GM19372 (cell line): Measurements from ENCODE around the gene ZNF783.
A peak's percentile ranks its signal among the peaks of the same experiment; 100 is the strongest.
"Not testable (repeated sequence)": the region's sequence is repeated elsewhere in the genome, so short reads cannot be mapped to it uniquely, and the experiment has no call there.

Experiments used
- ATAC-seq: cut with Tn5 transposase; IDR thresholded peaks from one replicate; pipeline ENCODE4 v1.9.1; 2021; ENCODE audit warnings: mild to moderate bottlenecking, low read depth, moderate library complexity; ENCODE audit not compliant: unreplicated experiment

ZNF783 gene

DNA sequence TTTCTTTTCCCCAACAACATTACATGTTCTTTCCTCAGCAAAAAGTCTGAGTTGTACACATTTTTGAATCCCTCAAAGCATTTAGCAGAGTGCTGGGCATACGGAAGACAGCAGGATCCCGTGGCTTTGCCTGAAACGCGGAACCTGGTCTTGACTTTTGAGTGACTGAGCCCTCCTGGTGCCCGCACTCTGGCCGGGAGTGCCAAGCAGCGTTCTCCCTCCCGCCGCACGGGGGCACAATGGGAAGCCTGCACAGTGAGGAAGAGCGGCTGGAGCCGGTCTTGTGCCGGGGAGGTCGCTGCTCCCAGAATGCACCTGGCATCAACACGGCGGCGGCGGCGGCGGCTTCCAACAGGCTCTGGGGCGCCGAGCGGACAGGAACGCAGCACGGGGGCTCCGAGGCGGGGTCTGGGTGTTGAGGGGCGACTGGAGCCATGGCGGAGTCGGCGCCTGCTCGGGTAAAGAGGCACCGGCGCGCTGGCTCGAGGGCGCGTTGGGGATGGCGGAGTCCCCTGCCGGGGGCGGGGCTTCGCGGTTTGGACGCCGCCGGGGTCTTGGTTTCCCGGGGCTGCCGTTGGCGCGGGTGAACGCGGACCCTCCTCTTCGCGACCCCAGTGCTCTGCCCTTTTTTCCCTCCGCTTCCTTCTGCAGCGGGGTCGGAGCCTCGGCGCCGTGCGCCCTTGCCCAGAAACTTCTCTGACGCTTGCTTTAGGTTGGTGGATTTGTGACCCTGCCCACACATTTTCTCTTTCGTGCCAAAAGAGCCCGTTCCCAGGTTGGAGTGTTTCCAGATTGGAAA, 22.5 kb upstream of the ZNF783 start, which contains the start of gene ZNF212:
ZNF212 (plus strand) TSS at position 307 of the 799 bp plus-strand sequence; CDS start at position 435, 128 bp downstream.
- ATAC-seq, result peak; percentile 98

DNA sequence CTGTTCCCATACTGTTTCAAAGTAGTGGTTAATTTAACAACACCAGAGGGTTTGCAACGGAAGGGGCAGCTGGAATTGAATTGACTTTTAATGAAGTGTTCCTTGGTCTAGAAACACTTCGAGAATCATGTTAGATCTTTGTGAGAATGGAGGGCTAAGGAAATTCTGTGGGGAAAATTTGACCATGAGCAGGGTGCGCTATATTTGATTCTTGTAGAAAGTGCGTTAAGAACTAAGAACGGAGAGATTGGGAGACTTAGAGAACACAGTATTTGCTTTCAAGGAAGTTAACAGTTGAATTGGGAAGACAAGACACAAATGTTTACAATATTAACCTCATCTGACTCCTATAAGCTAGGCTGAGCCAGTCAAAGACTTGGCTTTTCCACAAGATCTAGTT, 21.4 kb upstream of the ZNF783 start:
- ATAC-seq, result no peak

DNA sequence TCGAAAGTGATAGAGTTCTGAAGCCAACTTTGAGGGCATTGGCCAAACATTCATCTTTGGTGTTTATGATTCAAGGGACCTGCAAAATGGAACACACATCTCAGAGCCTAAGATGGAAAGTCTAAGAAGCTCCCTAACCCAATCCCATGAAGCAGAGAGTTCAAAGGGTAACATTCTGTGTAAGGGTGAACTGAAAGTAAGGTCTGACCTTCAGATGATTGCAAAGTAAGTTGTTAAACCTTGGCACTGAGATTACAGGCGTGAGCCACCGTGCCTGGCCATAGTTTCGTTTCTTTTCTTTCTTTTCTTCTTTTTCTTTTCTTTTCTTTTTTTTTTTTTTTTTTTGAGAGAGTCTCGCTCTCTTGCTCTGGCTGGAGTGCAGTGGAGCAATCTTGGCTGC, 20.3 kb upstream of the ZNF783 start:
- no peak for ATAC-seq

DNA sequence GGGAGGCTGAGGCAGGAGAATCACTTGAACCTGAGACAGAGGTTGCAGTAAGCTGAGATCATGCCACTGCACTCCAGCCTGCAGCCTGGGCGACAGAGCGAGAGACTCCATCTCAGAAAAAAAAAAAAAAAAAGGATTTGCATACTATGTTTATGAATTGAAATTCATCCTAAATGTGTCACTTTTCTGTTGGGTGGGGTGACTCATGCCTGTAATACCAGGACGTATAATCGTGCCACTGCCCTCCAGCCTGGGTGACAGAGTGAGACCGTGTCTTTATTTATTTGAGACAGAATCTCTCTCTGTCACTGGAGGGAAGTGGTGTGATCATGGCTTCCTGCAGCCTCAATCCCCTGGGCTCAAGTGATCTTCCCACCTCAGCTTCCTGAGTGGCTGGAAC, 16.8 kb upstream of the ZNF783 start:
- ATAC-seq, result no peak

DNA sequence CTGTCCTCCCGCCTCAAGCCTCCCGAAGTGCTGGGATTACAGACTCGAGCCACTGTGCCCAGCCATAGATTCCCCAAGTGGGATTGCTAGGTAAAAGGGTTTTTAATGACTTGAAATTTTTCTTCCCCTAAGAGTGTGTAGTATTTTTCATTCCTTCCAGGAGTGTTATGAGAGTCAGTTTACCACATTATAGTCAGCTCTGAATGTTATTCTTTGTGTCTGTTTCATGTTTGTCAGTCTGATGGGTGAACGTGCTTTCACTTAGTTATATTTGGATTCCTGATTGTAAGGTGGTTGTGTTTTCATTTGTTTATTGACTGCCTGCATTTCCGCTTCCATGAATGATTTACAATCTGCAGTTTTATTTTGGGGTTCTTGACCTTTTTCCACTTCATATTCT, 16.3 kb upstream of the ZNF783 start:
- no peak for ATAC-seq

DNA sequence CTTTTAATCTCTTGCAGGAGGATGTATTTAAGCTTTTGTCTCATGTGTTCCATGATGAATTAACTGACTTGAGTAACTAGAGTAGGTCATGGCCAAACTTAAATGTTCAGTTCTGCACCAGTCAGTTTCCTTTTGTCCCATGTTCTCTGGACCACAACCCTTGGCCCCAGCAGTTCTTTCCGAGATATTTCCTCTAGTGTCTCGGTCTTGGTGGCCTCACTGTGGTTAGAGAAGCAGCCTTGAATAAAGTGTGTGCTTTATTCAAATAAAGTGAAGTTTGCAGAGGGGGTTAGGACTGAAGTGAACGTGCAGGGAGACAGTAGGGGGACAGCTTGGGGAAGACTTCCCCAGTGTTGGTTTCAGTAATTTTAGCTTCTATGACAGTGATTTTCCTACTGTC, 13.2 kb upstream of the ZNF783 start:
- ATAC-seq, result no peak

DNA sequence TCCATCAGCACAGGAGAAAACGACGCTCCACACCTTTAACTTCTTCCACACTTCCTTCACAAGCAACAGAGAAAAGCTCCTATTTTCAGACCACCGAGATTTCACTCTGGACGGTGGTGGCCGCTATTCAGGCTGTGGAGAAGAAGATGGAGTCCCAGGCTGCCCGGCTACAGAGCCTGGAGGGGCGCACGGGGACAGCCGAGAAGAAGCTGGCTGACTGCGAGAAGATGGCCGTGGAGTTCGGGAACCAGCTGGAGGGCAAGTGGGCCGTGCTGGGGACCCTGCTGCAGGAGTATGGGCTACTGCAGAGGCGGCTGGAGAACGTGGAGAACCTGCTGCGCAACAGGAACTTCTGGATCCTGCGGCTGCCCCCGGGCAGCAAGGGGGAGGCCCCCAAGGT, 11.8 kb upstream of the ZNF783 start:
- not testable (repeated sequence) for ATAC-seq

DNA sequence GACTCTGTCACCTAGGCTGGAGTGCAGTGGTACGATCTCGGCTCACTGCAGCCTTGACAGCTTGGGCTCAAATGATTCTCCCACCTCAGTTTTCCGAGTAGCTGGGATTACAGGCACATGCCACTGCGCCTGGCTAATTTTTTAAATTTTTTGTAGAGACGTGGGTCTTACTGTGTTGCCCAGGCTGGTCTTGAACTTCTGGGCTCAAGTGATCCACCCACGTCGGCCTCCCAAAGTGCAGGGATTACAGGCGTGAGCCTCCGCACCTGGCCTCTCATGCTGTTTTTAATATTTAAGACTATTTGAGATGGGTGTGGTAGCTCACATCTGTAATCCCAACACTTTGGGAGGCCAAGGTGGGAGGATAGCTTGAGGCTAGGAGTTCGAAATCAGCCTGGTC, 10.5 kb upstream of the ZNF783 start:
- ATAC-seq, result not testable (repeated sequence)

DNA sequence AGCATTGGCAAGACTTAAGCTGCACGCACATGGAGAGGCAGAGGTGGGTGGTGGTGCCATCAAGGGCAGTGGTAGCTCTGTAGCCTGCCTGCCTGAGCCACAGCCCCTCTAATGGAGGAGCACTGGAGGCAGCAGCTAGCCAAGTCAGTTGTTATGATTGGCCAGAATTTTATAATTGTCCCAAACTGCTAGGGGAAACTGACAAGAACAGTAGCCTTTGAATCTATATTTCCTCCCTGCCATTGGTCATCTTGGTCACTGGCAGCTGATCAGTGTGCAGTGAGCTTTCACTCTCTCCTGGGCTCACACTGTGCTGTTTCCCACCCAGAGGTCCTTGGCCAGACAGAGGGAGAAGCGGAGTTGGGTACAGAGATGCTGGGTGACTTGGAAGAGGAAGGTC, 9.6 kb upstream of the ZNF783 start:
- no peak for ATAC-seq

DNA sequence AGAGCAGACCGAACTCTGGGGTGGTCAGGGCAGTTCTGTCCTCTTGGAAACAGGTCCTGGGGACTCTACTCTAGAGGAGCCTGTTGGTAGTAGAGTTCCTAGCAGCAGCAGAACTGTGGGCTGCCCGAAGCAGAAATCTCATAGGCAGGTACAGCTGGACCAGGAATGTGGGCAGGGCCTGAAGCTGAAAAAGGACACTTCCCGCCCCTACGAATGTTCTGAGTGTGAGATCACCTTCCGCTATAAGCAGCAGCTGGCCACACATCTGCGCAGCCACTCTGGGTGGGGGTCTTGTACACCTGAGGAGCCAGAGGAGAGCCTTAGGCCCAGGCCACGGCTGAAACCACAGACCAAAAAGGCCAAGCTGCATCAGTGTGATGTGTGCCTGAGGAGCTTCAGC, 8.3 kb upstream of the ZNF783 start:
- no peak for ATAC-seq

DNA sequence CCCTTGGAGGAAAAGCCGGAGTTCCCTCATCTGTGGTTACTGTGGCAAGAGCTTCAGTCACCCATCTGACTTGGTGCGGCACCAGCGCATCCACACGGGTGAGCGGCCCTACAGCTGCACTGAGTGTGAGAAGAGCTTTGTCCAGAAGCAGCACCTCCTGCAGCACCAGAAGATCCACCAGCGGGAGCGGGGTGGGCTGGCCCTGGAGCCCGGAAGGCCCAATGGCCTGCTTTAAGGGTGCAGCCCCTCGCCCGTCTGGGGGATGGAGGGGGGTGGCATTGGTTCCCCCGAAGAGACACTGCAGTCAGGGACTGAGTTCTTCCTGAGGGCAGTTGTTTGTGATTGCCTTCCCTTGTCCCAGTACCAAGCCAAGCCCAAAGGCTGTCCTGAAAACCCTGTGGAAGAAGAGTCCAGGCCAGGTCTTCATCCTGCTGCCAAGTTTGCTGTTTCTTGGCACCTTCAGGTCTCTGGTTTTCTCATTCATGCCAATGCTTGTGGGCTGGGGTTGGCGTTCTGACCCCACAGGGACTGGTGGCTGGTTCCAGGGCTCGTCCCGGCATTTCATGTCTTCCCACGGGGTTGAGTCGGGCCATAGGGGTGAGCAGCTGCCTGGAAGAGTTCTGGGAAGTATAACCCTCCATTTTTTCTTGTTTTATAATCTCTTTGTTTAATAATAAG, 7.7 kb upstream of the ZNF783 start:
- no peak for ATAC-seq

DNA sequence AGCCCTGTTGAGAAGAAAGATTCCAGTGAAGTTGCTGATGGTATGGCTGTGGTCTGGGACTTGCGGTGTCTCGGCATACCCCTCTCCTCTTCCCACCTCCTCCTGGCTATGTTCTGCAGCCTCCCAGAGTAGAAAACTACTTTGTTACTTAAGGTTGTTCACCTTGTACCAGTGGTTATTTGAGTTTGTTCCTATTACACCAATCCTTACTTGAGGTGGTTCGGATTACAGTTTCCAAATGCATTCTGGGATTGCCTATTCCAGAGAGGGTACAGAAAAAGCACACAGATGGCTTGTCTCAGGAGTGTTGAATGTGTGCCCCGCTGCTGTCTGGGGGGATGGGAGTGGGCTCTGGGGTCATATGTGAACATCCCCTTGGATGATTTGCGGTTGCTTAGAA, 6.8 kb upstream of the ZNF783 start:
- no peak for ATAC-seq

DNA sequence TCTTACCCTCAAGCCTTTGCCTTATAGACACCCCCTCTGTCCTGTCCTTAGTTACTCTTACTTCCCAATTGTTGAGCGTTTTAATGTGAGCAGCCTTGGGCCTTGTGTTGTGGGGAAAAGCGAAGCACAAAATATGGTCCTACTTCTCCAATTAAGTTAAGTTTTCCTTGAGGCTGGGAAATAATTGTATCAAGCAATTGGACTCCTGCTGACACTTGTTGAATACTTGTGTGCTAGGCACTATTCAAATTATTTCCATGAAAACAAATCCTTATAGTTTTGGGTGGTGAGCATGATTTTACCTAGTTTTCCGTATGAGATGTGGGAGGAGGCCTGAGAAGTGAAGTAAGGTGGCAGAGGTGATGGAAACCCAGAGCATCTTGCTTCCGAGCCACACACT, 5.4 kb upstream of the ZNF783 start:
- no peak for ATAC-seq

DNA sequence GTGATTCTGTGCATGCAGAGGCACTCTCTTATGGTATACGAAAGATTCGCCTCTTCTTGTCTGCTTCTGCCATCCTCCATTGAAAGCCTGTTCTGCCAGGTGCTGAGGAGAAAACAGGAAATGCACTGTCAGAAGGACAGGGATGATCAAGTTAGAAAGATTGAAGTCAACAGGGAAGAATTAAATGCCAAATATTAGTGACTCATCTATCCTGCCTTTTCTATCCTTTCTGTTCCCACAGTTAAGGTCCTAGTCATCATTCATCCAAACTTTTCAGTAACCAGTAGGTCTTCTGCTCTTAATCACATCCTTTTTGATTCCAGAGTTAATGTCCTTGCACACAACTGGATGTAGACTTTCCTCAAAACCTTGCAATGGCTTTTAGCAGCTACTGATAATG, 4.8 kb upstream of the ZNF783 start:
- no peak for ATAC-seq

DNA sequence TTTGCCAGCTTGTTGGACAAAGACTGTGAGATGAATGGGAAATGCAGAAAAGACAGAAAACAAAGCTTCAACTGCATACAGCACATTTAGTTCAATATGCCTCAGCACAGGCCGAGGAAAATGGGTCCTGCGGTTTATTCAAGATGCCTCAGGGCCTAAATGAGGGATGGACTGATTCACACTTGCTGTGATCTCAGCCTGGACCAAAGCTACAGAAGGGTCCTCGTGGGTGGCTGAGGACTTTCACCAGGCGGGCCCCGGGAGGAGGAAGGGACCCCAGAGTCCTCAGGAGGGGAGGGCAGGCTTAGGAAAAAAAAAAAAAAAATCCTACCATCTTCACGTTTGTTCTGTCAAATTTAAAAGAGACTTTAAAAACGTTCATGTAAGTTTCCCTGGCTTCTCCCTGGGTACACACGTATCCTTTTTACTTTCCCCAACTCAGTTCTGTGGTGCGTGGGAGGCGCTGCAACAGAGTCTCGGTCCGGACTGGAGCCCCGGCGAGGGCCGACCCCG, 624 bp upstream of the ZNF783 start:
- ATAC-seq, result peak; percentile 1

DNA sequence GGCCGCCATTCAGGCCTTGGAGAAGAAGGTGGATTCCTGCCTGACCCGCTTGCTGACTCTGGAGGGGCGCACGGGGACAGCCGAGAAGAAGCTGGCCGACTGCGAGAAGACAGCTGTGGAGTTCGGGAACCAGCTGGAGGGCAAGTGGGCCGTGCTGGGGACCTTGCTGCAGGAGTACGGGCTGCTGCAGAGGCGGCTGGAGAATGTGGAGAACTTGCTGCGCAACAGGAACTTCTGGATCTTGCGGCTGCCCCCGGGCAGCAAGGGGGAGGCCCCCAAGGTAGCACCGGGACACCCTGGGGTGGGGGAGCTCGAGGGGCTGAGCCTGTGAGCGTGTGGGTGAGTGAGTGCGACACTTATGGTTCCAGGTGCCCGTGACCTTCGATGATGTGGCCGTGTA, 4.5 kb downstream of the ZNF783 start:
- no peak for ATAC-seq

DNA sequence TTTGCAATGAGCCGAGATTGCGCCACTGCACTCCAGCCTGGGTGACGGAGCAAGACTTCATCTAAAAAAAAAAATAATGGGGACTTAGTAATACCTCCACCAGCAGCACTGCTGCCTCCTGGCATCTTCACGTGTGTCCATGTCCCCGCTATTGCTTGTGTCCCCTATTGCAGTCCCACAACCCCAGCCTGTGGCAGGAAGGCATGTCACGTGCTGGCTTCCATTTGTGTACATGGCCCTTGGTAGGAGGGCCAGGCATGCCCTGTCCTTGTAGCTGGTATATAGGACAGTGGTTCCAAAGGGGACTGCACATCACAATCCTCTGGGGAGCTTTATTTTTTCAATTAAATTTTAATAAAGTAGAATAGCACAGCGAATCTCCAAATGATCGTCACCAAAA, 5.7 kb downstream of the ZNF783 start:
- ATAC-seq, result no peak

DNA sequence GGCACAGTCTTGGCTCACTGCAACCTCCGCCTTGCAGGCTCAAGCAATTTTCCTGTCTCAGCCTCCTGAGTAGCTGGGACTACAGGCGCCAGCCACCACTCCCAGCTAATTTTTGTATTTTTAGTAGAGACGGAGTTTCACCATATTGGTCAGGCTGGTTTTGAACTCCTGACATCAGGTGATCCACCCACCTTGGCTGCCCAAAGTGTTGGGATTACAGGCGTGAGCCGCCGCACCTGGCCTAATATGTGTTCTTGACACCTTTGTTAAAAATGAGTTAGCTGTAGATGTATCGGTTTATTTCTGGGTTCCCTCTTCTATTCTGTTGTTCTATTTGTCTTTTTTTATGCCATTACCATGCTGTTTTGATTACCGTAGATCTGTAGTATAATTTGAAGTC, 12.4 kb downstream of the ZNF783 start:
- ATAC-seq, result not testable (repeated sequence)

DNA sequence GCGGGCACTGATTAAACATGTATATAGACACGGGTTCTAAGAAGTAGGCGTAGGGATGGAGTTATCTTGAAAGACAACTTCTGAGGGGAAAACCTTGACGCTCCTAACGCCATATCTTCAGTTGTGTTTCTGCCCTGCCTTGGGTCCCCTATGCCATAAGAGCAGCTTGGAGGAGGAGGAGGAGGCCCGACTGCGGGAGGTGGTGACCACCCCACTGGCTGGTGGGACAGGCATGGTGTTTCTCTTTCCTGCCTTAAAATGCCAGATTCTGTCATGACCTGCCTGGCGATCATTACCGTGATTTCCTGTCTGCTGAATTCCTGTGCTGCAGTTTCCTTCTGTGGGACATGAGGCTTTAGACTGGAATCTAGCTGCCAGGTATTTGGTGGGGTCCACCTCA, 15.9 kb downstream of the ZNF783 start:
- ATAC-seq, result no peak

DNA sequence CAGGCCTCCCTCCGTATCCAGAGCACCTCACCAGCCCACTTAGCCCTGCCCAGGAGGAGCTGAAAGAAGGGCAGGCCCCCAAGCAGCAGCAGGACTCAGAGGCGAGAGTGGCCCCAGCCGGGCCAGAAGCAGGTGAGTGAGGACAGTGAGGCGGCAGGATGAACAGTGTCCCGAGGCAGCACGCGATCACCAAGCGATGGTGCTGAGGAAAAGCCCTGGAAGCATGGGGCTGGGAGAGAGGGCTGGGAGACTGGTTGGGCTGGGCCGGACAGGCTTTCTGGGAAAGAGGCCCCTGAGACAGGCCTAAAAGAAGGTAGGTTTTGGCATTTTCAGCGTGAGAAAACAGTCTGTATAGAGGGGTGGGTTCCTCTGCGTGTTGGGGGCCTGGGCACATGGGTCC, 16.4 kb downstream of the ZNF783 start:
- ATAC-seq, result no peak

DNA sequence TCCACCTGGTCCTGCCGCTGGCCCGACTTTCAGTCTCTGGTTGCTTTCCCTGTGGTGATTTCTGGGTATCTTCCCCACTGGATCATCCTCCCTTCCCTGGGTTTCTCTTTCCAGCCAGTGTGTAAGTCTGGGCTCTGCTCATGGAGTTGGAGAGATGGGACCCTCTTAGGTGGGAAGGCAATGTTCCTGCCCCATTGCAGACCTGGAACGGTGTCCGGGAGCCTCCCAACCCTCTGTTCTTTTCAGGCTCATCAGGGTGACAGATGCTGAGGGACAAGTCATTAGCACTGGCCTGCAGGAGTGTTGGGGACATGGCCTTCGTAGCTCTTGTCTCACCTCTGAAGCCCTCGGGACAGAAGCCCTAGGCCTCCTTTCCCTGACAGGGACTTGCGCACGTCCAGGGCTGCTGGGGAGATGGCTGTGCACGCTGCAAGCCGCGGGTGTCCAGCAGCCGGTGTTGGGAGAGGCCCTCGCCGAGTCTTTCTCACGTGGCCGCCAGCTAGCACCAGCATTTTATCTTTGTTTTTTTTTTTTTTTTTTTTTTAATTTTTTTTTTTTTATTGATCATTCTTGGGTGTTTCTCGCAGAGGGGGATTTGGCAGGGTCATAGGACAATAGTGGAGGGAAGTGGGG, 17.2 kb downstream of the ZNF783 start:
- ATAC-seq, result no peak
